ENCODE data around the gene C1orf198. TPM values are rescaled to one million over a fixed set of nuclear protein-coding genes. Genes with fewer than 3 reads are reported as not detected.

The C1orf198 gene
- total and polyA plus RNA-seq, 2 of the 8 experiments (the other 6 are each of a cell fraction or from before 2014, with no cell fraction given): 30.6 to 45.0 TPM

- Histone ChIP-seq H3K4ac (replicated peaks; ENCODE audit: insufficient read length, low read depth, low read length) (no peak overlapping the region), H3K14ac (ENCODE audit: insufficient read length) (no peak overlapping the region), H3K23ac (ENCODE audit: insufficient read length) (no peak overlapping the region), H2AFZ (ENCODE audit: low read length) (no peak overlapping the region), H3K79me1 (ENCODE audit: low read depth, low read length) (no peaks in the 10 kb centered on the region), H2AK5ac (ENCODE audit: low read depth, low read length) (no peak overlapping the region), H3K4me3 (ENCODE audit: extremely low read depth in 1 of 4, insufficient read depth in 2 of 4, low read depth in 3 of 4, low read length in 4 of 4) (no peak overlapping the region), H4K5ac (ENCODE audit: insufficient read length, low read depth, low read length) (no peak overlapping the region), H2BK12ac (ENCODE audit: low read depth, low read length) (no peak overlapping the region), H4K91ac (replicated peaks; ENCODE audit: insufficient read length, low read length) (no peak overlapping the region), H4K20me1 (replicated peaks in 1 of 2; ENCODE audit: control insufficient read depth in 1 of 2, insufficient read depth in 2 of 2, low read length in 2 of 2) (no peaks in the 10 kb centered on the region), H3K27ac (ENCODE audit: low read depth, low read length) (no peak overlapping the region), H2BK15ac (ENCODE audit: low read length) (no peak overlapping the region), H3K9me3 (ENCODE audit: insufficient read depth in 2 of 2, low read depth in 1 of 2, low read length in 1 of 2) (no peaks in the 10 kb centered on the region), H3K56ac (replicated peaks; ENCODE audit: insufficient read length, low read depth, low read length) (no peak overlapping the region), H3K36me3 (ENCODE audit: control insufficient read depth in 2 of 4, insufficient read depth in 4 of 4, low read length in 3 of 4) (no peaks in the 10 kb centered on the region), H3K23me2 (ENCODE audit: low read depth, low read length) (no peaks in the 10 kb centered on the region; the same call in 1 of the 2 replicates), H3K79me2 (ENCODE audit: control insufficient read depth in 1 of 2, insufficient read depth in 2 of 2, low read length in 2 of 2) (no peaks in the 10 kb centered on the region), H2BK5ac (ENCODE audit: low read depth, low read length) (no peak overlapping the region), H3K4me1 (replicated peaks in 1 of 4; ENCODE audit: control insufficient read depth in 3 of 4, insufficient read depth in 4 of 4, low read length in 3 of 4) (no peaks in the 10 kb centered on the region), H3K4me2 (ENCODE audit: insufficient read depth in 1 of 2, low read depth in 2 of 2, low read length in 2 of 2) (no peak overlapping the region), H3K18ac (ENCODE audit: extremely low read depth, low read length) (no peak overlapping the region), H2BK120ac (replicated peaks; ENCODE audit: low read depth, low read length) (no peak overlapping the region), H4K8ac (ENCODE audit: extremely low read depth, insufficient read depth, low read length) (no peak overlapping the region), H2BK20ac (ENCODE audit: low read length) (no peak overlapping the region), H3K27me3 (replicated peaks in 1 of 4; ENCODE audit: control insufficient read depth in 3 of 4, extremely low read depth in 1 of 4, insufficient read depth in 3 of 4, low read length in 3 of 4) (no peaks in the 10 kb centered on the region; a peak in 1 of 7 replicates), H3K9ac (replicated peaks in 1 of 4; ENCODE audit: extremely low read depth in 1 of 4, low read depth in 3 of 4, low read length in 3 of 4) (no peak overlapping the region)
- 84% methylated on average over 6 of the region's 6 CpGs; no CpG with 5 or more reads in 1 of the 2 experiments for WGBS, 2 experiments (ENCODE audit: extremely low coverage in 1 of 2, insufficient coverage in 1 of 2, insufficient read length in 1 of 2, insufficient replicate concordance in 2 of 2, low coverage in 1 of 2, low lambda C conversion rate in 2 of 2, missing lambda C conversion rate in 1 of 2)
- TF ChIP-seq SP2 (IDR thresholded peaks at IDR 0.05; ENCODE audit: low read length): no peak
- no peak for TF ChIP-seq NANOG (IDR thresholded peaks at IDR 0.05; ENCODE audit: insufficient read depth, low read depth, low read length, poor library complexity, severe bottlenecking)
- TF ChIP-seq SRF (IDR thresholded peaks at IDR 0.05; ENCODE audit: low read depth, low read length): no peak
- TF ChIP-seq TAF7 (optimal IDR thresholded peaks at IDR 0.05; ENCODE audit: borderline replicate concordance, low read depth, low read length): no peak
- TF ChIP-seq RBBP5 (IDR thresholded peaks at IDR 0.05; ENCODE audit: borderline replicate concordance, low read depth, low read length): no peak
- TF ChIP-seq EGR1 (IDR thresholded peaks at IDR 0.05; ENCODE audit: borderline replicate concordance, low read depth, low read length): no peak
- TF ChIP-seq CEBPB (IDR thresholded peaks at IDR 0.05; ENCODE audit: low read depth, low read length): no peak
- TF ChIP-seq TAF1 (IDR thresholded peaks at IDR 0.05; ENCODE audit: low read depth, low read length): no peak
- no peak for TF ChIP-seq SIN3A (conservative IDR thresholded peaks at IDR 0.05 in 1 of 2, IDR thresholded peaks at IDR 0.05 in 1 of 2; ENCODE audit: low read depth in 1 of 2, low read length in 2 of 2)
- no peak for TF ChIP-seq CHD2 (IDR thresholded peaks at IDR 0.05; ENCODE audit: low read length)
- CTCF ChIA-PET (ENCODE audit: partially characterized antibody): interaction anchor here (0.6 to 1.5 kb wide), 7 partner anchors 13 to 635 kb away, joined by 3 to 5 read pairs (median 4); no protein-coding TSS in a partner anchor
- FAIRE-seq (no peak), DNase-seq (ENCODE audit: low read depth in 1 of 2, low spot score in 2 of 2) (no peak)
- POLR2A ChIA-PET (ENCODE audit: partially characterized antibody): interaction anchor here (0.9 kb wide), 1 partner anchor 22 kb away, joined by 3 read pairs; no protein-coding TSS in a partner anchor
Observed at GRCh38 chr1:230900984-230901383, 32.7 kb upstream of the C1orf198 start.
